Neural cell (in vitro differentiated cells): ENCODE measurements around the gene CSGALNACT2.

ENCODE experiments used
- CTCF ChIP-seq: fragments of 450-650 bp; IDR thresholded peaks from 2 replicates; pipeline ENCODE4 v1.5.1; 2014; ENCODE audit warnings: antibody characterized with exemption, mild to moderate bottlenecking, moderate library complexity; ENCODE audit not compliant: poor library complexity, severe bottlenecking
- EP300 ChIP-seq: fragments of 450-650 bp; conservative IDR thresholded peaks from 2 replicates; pipeline ENCODE4 v1.6.1; 2014; ENCODE audit warnings: antibody characterized with exemption, mild to moderate bottlenecking, moderate library complexity; ENCODE audit not compliant: poor library complexity, severe bottlenecking
- POLR2AphosphoS5 ChIP-seq: IDR thresholded peaks from 2 replicates; pipeline ENCODE4 v1.6.1; 2012
- REST ChIP-seq: IDR thresholded peaks from 2 replicates; pipeline ENCODE4 v1.6.1; 2012; ENCODE audit warnings: borderline replicate concordance

- TF ChIP-seq POLR2AphosphoS5 (no peak), CTCF (no peak), REST (no peak), EP300 (no peak)
Observed at GRCh38 chr10:43190775-43191174, 52.5 kb downstream of the CSGALNACT2 start.
